ENCODE data around the gene SPATA13.

DNA sequence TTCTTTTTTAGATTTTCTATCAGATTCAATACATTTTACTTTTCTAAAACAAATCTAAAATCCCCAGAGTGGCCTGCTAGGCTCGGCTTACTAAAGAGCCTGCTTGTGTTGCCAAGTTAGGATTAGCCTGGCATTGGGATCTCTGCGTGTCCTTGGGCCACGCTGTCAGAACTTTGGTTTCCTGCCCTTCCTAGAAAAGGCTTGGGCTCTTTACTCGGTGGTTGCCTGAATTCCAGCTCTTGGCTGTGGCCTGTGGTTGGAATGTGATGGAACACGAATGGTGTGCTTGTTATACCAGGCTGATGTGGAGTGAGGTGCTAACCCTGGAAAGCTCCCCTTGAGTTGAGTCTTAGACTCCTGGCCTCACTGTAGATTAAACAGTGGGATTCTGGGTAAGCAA lies 8.5 kb downstream of the SPATA13 start:
- no peak for TF ChIP-seq POLR2A (IDR thresholded peaks at IDR 0.05)
- TF ChIP-seq, protein P1, sequence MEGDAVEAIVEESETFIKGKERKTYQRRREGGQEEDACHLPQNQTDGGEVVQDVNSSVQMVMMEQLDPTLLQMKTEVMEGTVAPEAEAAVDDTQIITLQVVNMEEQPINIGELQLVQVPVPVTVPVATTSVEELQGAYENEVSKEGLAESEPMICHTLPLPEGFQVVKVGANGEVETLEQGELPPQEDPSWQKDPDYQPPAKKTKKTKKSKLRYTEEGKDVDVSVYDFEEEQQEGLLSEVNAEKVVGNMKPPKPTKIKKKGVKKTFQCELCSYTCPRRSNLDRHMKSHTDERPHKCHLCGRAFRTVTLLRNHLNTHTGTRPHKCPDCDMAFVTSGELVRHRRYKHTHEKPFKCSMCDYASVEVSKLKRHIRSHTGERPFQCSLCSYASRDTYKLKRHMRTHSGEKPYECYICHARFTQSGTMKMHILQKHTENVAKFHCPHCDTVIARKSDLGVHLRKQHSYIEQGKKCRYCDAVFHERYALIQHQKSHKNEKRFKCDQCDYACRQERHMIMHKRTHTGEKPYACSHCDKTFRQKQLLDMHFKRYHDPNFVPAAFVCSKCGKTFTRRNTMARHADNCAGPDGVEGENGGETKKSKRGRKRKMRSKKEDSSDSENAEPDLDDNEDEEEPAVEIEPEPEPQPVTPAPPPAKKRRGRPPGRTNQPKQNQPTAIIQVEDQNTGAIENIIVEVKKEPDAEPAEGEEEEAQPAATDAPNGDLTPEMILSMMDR (IDR thresholded peaks at IDR 0.05): no peak
